Psoas muscle (tissue), 8 donors: Measurements from ENCODE around the gene CEP85. TPM values are rescaled to one million over a fixed set of nuclear protein-coding genes. Genes with fewer than 3 reads are reported as not detected.

ENCODE experiments used
- ATAC-seq, 4 donors: fragments of 200-7000 bp; cut with Tn5 transposase; one replicate each; pipeline ENCODE4 v1.9.1; 2020; ENCODE audit warnings: moderate library complexity in 3 of 4, mild to moderate bottlenecking in 2 of 4
- DNase-seq, 2 donors: peaks; one replicate each; pipeline ENCODE4 v3.0.0-alpha.2; 2020
- H3K27ac ChIP-seq: fragments of 200-600 bp; one replicate; pipeline ENCODE4 v1.8.0; 2022
- H3K27me3 ChIP-seq, 3 donors: fragments of 200-600 bp in 1 of 3; one replicate each; pipeline versions ENCODE4 v1.6.1 to v1.8.0; 2013 to 2022; ENCODE audit warnings: low read length in 2 of 3, mild to moderate bottlenecking in 2 of 3, moderate library complexity in 1 of 3; ENCODE audit not compliant: insufficient read depth in 3 of 3
- H3K36me3 ChIP-seq, 2 donors: fragments of 200-600 bp in 1 of 2; one replicate each; pipeline versions ENCODE4 v1.6.1 to v1.8.0; 2013 to 2022; ENCODE audit warnings: low read depth in 1 of 2, mild to moderate bottlenecking in 1 of 2, moderate library complexity in 1 of 2; ENCODE audit not compliant: insufficient read depth in 1 of 2
- H3K4me1 ChIP-seq: fragments of 200-600 bp; one replicate; pipeline ENCODE4 v1.8.0; 2022
- H3K4me3 ChIP-seq: fragments of 200-600 bp; one replicate; pipeline ENCODE4 v1.8.0; 2022; ENCODE audit warnings: mild to moderate bottlenecking
- H3K9me3 ChIP-seq: fragments of 200-600 bp; one replicate; pipeline ENCODE4 v1.8.0; 2022
- WGBS, 3 donors: extraction: QIAGEN DNeasy Blood & Tissue Kit; methylation state at CpG; one replicate each; pipeline versions ENCODE4 v1.1.6 to v1.1.7; 2013; 5-methylcytosine and 5-hydroxymethylcytosine counted together
- intact Hi-C, 2 donors: fragments of 100-400 bp; cut with DNase I; formaldehyde crosslinking; loops; one replicate each; pipeline versions ENCODE4 v1.11.0 to v1.14.2; 2022
- polyA plus RNA-seq, 3 donors: library from polyadenylated mRNA; stranded (reverse); fragments of 200-250 nt; gene quantifications; one replicate each; pipeline ENCODE4 v1.2.3, GENCODE V29; 2013
- total RNA-seq, 4 donors: library from RNA; stranded (reverse); fragmentation: NEBNext Ultra II Directional in 2 of 4; extraction: Animal tissue kit (Norgen Biotek cat#: 25700) in 2 of 4; gene quantifications; one replicate each; pipeline versions ENCODE4 v1.2.1 to v1.2.4, GENCODE V29; 2021 to 2023
- TF ChIP-seq, protein P1 (sequence below): fragments of 200-600 bp; IDR thresholded peaks from one replicate; pipeline ENCODE4 v1.8.0; 2022; ENCODE audit warnings: antibody characterized with exemption
- donor health status: healthy with polysubstance abuse.
- donor health status: DM: no; HTN: no; CAD: no; lungs with moderate emphysema.
- donor health status: Bipolar disorder and iron deficiency.
- donor health status: healthy.
- donor health status: DM: yes; HTN: yes; CAD: no.
- donor health status: DM: no; HTN: no; CAD: no.
- donor health status: DM: no; HTN: no; CAD: no.
- donor health status: DM: yes; HTN: yes; CAD: no.

The CEP85 gene
- total and polyA plus RNA-seq, 7 donors: 14.8 to 52.5 (median 24.2) TPM

DNA sequence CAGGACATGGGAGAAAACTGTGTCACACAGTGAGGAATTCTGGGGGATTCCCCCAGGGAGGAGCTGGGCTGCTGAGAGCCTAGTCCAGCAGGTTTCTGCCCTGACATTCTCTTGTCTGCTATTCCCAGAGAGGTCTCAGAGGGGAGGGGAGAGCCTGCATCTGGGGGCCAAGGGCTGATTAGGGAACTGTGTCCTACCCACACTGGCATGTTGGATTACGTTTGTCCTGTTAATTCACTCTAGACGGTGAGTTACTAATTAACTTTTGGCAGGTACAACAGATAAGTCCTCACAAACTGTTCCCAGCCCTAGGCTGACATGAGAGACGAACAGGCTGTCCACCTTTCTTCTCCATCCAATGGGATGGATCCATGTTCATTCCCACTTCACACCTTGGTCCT, 43.3 kb downstream of the CEP85 start:
- peaks cover 76% of the 10 kb centered on the region for H3K4me1 ChIP-seq
- WGBS, 3 donors: 51 to 75% (median 61%) methylated on average over 3 of the region's 3 CpGs
- H3K9me3 ChIP-seq: no peaks in the 10 kb centered on the region
- H3K36me3 ChIP-seq: peaks cover 4 to 58% of the 10 kb centered on the region in 2 donors
- no peak for DNase-seq
- peak overlapping the region; percentile 92 for H3K27ac ChIP-seq
- intact Hi-C loops: no loop called here
- no peaks in the 10 kb centered on the region for H3K27me3 ChIP-seq
- peak overlapping the region; percentile 1 for H3K4me3 ChIP-seq
- TF ChIP-seq, protein P1, sequence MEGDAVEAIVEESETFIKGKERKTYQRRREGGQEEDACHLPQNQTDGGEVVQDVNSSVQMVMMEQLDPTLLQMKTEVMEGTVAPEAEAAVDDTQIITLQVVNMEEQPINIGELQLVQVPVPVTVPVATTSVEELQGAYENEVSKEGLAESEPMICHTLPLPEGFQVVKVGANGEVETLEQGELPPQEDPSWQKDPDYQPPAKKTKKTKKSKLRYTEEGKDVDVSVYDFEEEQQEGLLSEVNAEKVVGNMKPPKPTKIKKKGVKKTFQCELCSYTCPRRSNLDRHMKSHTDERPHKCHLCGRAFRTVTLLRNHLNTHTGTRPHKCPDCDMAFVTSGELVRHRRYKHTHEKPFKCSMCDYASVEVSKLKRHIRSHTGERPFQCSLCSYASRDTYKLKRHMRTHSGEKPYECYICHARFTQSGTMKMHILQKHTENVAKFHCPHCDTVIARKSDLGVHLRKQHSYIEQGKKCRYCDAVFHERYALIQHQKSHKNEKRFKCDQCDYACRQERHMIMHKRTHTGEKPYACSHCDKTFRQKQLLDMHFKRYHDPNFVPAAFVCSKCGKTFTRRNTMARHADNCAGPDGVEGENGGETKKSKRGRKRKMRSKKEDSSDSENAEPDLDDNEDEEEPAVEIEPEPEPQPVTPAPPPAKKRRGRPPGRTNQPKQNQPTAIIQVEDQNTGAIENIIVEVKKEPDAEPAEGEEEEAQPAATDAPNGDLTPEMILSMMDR: no peak
- no peak for ATAC-seq

DNA sequence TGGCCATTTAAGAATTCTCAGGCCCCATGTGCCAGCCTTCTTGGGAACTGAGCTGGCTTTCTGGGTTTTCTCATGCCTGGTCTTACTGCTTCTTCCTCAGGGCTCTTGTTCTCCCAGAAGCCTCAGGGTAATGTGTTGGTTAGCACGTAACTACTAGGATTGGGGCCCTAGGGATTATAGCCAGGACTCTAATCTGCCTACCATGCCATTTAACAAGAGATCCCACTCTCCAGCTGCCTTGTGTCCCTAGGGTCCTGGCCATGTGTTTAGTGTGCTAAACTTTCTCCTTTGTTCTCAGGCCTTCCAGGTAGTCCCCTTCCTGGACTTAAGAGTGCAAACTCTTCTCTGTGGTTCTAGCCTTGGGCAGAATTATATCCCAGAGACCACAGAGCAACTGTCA, 43.7 kb downstream of the CEP85 start:
- Histone ChIP-seq H3K9me3 (no peaks in the 10 kb centered on the region), H3K4me1 (peaks cover 76% of the 10 kb centered on the region), H3K27ac (peak overlapping the region; percentile 92), H3K36me3 (peaks cover 4 to 55% of the 10 kb centered on the region in 2 donors), H3K4me3 (no peak overlapping the region), H3K27me3 (no peaks in the 10 kb centered on the region)
- 36 to 80% (median 60%) methylated on average over 1 of the region's 1 CpG for WGBS, 3 donors
- DNase-seq: no peak
- intact Hi-C loops: no loop called here
- TF ChIP-seq, protein P1: no peak
- no peak for ATAC-seq

DNA sequence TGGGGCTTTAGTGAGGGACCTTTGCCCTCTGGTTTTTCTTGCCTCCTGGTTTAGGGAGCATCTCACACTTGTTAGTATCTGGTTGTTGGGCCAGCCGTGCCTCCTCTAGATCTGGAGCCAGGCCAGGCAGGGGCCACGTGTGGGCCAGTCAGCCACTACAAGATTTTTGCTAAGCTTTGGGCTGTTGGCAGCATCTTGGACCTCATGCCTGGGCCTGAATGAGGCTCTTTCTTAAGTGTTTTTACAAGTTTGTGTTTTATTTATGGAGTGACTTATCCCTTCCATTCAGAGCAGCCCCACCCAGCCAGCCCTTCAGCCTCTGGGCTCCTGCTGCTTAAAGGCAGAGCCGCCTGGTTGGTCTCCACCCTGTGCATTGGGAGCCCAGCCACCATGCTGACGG, 44.3 kb downstream of the CEP85 start:
- Histone ChIP-seq H3K27me3 (no peaks in the 10 kb centered on the region), H3K4me1 (peaks cover 76% of the 10 kb centered on the region), H3K4me3 (no peak overlapping the region), H3K9me3 (no peaks in the 10 kb centered on the region), H3K27ac (peak overlapping the region; percentile 92), H3K36me3 (peaks cover 4 to 49% of the 10 kb centered on the region in 2 donors)
- WGBS, 3 donors: 42 to 75% (median 52%) methylated on average over 4 of the region's 4 CpGs
- intact Hi-C loops: no loop called here
- TF ChIP-seq, protein P1: no peak
- peak in 1 of 2 donors; percentile 44 for DNase-seq
- no peak for ATAC-seq

DNA sequence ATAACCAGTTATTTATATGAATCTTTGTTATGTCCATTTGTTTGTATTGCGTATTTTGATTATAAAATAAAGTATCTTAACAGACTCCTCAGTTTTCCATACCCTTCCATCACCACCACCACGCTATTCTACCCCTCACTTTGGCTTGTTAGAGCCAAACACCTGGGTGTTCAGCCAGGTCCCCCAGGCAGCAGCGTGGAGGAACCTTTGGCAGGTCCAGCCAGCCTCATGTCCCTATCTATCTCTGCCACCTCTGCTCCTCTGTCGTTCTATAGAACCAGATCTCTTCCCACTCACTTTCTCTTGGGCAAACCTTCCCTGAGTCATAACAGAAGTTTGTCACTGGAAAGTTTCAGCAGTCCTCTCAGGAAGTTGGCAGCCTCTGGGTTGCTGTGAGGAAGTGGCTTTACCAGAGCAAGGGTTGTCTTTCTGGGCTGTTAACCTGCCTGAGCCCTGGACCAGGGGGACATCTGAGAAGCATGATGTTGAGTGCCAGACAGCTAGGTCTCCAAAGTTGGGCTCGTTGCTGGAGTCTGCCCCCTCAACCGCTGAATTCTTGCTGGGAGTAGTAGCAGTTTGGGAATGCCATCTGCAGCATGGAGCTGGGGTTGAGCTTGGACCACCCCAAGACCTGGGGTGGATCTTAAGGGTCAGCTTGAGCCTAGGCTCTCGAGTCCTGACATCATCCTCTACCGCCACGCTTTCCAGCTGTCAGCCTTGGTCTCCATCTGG, 44.9 kb downstream of the CEP85 start:
- no peaks in the 10 kb centered on the region for H3K27me3 ChIP-seq
- intact Hi-C loops: no loop called here
- H3K27ac ChIP-seq: peak overlapping the region; percentile 92
- peak overlapping the region; percentile 78 for H3K4me3 ChIP-seq
- 42 to 53% (median 44%) methylated on average over 9 of the region's 9 CpGs for WGBS, 3 donors
- DNase-seq (peak in 1 of 2 donors; percentile 47), ATAC-seq (peak; percentile 5 to 34 (median 14))
- peaks cover 76% of the 10 kb centered on the region for H3K4me1 ChIP-seq
- no peaks in the 10 kb centered on the region for H3K9me3 ChIP-seq
- H3K36me3 ChIP-seq: peaks cover 4 to 45% of the 10 kb centered on the region in 2 donors
- TF ChIP-seq, protein P1: no peak
